COLO829 (cell line): ENCODE results near the gene FAM186B.

Experiments
- DNase-seq: peaks from one replicate; pipeline ENCODE4 v3.0.0; 2012; ENCODE audit warnings: low spot score

Gene FAM186B

DNA sequence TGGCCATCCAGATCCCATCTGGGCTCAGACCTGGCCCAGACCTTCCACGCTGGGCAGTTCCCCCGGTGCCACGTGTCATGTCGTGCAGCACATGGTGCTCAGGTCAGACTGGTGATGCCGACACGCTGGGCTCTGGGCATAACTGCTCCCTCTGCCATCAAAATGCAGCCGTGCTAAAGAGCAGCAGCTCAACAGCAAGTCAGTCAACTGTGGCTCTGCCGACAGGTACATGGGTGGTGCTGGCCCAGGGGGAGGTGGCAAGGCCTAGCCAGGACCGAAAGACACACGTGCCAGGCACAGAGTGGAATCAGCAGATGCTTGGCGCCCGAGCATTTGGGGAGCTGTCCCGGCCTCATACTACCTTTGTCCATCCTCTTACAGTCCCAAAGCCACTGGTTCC is 39.1 kb downstream of the FAM186B start:
- no peak for DNase-seq

DNA sequence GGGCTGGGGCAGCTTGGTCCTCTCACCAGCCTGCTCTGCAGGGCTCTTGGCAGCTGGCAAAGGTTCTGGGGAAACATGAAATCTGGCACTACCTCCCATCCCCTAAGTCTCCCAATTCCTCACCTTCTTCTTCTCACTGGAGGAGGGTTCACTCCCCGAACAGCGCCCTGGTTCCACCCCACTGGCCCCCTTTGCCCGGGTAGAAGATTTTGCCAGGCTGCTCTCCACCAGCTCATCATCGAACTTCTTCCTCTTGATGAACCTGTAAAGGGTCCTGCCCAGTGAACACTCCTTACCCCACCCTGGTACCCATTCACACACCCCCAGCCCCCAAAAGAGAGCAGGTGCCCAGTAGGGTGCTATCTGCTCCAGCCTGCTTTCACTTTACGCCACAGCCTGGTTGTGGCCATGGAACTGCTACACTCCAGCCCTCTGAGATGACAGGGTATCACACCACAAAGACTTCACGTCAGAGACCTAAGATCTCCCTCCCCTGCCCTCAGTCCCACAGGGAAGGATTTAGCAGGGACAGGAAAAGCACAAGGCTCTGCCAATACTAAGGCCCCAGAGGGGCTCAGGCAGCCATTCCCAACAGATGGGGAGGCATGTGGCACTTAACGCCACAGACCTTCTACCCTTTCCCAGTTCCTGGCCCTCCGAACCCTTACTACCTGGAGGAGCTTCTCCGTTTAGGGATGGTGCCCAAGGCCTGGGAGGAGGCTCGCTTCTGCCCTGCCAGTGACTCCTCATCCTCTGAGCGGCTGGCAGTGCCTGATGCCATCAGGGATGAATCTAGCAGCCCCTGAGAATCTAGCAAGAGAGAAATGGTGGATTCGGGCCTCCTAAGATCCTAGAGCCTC is 39.8 kb downstream of the FAM186B start:
- DNase-seq: no peak

DNA sequence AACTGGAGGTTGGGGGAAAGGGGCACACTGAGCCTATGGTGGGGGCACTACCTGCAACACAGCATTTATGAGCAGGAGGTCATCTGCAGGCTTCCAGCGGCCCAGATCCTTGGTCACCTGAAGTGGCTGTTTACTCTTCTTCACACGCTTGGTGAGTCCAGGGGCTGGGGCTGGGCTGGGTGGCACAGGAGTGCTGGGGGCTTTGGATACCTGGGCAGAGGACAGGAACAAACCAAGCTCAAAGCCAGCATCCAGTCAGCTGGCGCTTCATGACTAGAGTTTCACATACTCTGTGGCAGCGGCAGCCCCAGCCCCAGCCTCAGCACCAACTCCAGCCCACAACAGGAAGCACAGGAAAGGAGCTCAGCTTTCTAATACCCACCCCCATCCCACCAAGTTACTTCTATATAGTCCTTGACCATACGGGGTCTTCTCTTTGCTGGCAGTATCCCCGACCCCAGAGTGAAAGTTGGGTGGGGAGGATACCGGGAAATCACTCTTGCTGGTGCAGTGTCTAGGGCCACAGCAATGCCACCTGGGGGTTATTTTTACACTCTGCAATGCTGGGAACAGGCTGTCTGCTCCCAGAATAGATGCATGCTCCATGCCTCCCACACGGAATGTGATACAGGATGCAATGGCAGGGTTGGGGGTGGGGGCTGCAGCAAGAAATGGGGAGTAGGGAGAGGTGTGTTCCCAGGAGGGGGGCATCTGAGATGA is 40.6 kb downstream of the FAM186B start:
- DNase-seq: no peak

DNA sequence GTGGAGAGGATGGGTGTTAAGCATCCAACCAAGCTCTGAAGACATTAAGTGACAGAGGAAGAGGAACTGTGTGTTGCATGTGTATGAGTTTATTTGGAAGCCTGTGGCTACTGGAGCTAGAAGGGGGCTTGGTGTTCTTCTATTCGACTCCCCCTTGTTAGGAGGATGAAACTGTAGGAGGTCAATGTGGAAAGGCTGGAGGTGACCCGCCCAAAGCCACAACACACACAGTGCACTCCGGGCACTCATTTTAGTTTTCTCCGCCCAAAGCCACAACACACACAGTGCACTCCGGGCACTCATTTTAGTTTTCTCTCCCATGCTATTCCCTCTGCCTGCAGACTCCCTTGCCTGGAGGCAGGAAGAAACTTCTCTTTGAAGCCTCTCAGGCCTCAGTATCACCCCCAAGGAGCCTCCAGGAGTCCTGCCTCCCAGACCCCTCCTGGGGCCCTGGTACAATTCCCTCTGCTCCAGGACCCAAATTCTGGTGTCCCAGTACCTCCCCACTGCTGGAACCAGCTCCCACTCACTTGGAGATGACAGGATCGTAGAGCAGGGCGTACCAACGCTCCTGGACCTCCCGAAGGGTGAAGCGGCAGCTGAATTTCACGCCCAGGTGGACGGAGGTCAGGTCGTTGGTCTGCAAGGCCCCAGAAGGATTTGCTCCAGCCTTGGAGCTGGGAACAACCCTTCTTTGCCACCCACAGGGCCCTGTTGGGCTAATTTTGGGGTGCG is 41.3 kb downstream of the FAM186B start:
- DNase-seq: no peak

DNA sequence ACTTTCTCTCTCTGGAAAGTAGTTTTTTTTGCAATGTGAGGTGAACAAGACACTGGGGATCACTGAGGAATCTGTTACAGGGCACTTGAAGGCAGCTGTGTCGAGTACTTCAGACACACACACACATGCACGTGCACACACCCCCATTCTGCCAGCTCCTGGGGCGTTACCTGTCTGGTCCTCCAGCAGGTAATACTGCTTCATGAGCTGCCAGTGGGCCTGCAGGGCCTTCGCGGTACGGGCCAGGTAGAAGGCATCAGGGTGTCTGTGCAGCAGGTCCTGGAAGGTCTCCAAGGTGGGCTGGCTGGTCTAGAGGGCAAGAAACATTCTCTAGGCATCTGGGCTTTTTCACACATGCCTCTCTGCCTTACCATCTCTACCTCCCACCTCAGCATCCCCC is 42.6 kb downstream of the FAM186B start:
- no peak for DNase-seq

DNA sequence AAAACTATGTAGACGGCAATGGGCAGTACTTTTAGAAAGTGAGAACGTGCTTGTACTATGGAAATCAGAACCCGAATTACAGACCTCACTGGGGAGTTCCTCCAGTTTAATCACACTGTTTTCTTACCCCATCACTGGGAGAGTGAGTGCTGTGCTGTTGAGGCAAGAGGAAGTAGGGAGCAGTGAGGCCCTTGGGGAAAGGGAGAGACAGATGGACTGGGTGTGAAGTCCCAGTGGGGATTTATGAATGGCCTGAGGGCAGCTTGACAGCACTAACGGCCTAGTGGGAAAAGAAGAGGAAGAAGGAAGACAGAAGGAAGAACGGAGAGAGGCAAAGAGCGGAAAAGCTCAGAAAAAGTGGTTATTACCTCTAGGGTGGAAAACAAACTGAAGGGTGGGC is 43.2 kb downstream of the FAM186B start:
- DNase-seq: no peak

DNA sequence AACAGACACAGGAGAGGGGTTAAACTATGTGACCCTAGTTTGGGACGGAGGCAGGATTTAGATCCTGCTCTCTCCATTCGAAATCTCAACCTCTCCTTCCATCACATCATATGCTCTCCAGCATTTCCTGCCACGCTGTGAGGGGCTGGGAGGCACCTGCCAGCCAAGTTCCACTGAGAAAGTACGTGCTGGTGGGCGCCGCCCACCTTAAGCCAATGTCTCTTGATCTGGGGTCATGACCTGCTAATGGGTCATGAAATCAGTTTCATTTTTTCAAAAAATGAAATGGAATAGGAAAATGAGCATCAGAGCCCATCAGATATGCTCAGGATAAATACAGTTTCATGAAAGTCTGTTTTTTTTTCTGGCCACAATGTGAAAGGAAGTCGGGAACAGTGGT is 44.7 kb downstream of the FAM186B start:
- no peak for DNase-seq

DNA sequence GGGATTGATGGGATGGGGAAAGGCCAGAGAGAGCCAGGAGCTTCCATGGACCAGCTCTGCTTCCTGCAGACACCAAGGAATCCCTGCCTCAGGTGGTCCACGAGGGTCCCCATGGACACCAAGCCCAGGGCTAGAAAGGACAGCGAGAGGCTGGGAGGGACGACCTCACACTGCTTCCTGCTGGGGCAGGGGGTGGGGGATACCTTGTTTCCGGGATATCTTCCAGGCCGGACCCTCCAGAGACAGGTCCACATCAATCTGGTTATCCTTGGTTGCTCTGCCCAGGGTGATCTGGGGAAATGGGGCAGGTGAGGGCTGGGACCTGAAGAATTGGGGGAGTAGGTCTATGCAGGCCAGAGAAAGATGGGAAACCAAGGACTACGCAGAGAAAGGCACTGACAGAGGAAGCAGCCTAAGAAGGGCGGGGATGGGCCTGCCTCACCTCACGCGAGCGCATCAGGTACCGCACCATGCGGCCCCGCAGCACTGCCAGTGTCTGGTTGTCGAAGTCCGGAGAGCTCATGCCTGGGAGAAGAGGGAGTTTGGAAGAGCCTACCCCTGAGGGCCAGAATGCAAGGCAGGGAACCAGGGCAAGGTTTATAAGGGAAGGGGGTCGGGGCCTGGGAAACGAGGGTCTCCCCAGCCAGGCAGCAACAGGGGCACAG is 46.3 kb downstream of the FAM186B start:
- no peak for DNase-seq

DNA sequence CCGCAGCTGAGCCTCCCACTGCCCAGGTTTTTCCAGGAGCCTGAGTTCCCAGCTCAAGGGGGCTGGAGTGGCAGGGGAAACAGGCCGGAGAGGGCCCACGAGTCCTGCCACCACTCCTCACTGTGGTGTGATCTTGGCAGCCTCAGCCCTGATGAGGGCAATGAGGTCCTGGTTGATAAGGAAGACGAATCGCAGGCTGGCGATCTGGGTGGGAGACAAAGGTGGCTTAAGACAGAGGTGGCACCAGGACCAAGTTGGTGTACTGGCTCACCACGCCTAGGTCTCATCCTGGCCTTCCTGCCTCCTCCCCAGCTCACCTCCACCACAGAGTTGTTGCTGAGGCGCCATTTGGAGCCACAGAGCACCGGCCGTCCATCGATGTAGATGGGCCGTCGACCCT is 46.9 kb downstream of the FAM186B start:
- DNase-seq: no peak

DNA sequence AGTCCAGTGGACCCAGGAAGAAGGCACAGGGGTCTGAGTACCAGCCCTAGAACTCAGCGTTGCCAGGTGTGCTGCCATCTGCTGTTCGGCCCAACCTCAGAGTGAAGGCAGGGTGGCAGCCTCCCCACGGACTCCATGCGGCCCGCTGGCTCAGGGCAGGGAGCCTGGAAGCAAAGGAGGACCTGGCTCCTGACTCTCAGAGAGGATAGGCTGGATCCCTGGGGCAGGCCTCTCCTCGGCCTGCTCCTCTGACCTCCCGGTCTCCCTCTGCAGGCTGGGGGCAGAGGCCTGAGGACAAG is 47.6 kb downstream of the FAM186B start:
- DNase-seq: no peak

DNA sequence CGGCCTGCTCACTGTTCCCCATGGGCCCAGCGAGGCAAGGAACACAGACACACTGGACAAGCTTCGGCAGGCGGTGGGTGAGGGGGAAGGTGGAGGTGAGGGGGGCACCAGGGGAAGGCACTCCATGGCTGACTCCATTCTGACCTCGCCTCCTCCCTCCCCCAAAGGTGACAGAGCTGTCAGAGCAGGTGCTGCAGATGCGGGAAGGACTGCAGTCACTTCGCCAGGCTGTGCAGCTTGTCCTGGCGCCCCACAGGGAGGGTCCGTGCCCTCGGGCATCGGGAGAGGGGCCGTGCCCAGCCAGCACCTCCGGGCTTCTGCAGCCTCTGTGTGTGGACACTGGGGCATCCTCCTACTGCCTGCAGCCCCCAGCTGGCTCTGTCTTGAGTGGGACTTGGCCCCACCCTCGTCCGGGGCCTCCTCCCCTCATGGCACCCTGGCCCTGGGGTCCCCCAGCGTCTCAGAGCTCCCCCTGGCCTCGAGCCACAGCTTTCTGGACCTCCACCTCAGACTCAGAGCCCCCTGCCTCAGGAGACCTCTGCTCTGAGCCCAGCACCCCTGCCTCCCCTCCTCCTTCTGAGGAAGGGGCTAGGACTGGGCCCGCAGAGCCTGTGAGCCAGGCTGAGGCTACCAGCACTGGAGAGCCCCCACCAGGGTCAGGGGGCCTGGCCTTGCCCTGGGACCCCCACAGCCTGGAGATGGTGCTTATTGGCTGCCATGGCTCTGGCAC is 48.1 kb downstream of the FAM186B start:
- no peak for DNase-seq

DNA sequence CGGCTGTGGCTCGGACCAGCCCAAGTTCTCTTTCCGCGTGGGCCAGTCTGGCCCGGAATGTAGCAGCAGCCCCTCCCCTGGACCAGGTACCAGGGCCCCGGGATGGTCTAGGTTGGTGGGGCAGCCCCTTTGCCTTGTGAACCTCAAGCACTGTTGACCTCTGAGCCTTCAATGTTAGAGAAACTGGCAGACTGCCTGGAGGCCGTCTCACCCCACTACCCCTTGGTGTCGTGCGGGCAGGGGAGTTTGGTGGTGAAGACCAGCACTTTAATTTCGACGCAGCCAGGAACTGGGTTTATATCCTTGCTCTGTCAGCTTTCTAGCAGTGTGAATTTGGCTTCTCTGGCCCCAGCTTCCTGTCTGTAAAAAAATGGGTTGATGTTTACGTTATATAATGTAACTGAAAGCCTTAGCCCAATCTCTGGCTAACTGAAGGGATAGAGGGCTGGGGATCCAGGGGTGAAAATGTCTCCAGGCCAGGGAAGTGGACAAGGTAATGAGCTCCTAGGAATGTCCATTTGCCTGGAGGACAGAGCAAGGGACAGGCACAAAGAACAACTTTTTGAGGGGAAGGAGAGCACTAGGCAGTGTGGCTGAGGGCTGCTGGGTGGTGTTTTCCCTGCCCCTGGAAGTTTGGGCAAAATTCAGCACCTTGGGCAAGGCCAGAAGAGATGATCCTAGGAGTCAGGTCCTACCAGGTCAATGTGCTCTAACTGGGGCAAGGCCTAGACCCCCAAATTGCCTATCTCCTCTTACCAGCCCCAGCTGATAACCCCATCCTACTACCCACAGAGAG is 48.9 kb downstream of the FAM186B start:
- no peak for DNase-seq

DNA sequence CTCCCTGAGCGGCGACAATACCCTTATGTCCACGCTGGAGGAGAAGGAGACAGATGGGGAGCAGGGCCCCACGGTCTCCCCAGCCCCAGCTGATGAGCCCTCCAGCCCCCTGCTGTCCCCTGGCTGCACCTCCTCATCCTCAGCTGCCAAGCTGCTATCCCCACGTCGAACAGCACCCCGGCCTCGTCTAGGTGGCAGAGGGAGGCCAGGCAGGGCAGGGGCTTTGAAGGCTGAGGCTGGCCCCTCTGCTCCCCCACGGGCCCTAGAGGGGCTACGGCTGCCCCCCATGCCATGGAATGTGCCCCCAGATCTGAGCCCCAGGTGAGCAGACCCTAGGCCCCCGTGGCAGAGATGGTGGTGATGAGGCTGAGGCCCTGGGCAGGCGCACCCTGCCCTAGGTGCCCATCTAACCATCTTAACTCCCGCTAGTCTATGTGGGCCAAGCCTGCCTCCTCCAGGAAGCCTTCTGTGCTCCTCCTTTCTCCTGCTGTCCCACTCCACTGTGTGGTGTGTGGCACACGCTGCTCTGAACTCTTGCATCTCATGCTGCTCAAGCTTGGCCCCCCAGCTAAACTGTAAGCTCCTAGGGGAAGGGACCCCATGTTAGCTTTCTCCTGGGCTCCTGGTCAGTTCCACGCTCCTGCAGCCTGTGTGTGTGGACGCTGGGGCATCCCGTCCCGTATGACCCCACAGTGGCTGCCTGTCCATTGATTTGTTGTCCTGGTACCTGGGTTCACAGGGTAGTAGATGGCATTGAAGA is 49.6 kb downstream of the FAM186B start:
- no peak for DNase-seq

DNA sequence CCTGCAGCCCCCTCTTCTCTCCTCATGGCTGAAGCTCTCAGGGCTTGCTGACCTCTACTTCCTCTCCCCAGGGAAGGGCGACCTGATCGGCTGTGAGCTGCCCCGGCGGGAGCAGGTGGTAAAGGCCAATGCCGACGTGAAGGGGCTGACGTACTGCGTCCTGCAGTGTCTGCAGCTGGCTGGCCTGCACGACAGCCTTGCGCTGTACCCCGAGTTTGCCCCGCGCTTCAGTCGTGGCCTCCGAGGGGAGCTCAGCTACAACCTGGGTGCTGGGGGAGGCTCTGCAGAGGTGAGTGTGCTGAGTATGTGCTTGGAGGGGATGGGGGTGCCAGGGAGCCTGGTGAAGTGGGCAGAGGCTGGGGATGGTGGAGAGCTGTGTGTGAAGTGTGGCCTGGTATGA is 51.2 kb downstream of the FAM186B start:
- DNase-seq: no peak

DNA sequence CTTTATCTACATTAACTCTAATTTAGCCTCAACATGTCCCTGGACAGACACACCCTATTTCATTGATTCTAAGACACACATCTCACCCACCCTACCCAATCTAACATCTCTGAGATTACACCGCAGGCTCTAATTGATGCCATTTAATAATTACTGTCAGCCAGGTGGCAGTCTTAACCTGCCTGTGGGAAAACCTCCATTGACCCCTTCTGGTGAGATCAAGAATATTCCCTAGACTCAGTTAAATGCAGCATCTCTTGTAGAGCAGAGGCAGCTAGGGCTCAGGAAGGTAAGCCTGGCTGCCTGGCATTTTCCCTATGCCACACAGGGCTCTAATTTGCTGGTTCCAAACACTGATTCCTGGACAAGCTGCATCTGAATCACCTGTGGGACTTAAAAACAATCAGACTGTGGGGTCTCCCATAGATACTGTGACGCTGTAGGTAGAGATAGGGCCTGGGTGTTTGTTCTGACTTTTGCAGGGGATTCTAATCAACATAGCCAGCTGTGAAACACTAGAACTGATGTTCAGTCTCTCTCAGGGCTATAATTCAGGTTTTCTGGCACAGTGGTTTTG is 51.8 kb downstream of the FAM186B start:
- no peak for DNase-seq

DNA sequence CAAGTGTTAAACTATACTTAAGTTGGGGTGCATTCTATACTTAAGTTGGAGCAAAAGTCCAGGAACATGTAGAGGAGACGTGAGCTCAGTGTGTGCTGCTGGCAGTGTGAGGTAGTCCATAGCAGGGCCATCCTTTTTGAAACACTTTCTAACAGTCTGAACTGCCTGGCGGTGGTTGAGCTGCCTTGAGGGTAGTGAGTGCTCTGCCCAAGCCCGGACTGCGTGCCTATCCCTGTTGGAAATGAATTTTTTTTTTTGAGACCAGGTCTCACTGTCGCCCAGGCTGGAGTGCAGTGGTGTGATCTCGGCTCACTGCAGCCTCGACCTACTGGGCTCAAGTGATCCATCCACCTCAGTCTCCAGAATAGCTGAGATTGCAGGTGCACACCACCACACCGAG is 52.5 kb downstream of the FAM186B start:
- DNase-seq: no peak

DNA sequence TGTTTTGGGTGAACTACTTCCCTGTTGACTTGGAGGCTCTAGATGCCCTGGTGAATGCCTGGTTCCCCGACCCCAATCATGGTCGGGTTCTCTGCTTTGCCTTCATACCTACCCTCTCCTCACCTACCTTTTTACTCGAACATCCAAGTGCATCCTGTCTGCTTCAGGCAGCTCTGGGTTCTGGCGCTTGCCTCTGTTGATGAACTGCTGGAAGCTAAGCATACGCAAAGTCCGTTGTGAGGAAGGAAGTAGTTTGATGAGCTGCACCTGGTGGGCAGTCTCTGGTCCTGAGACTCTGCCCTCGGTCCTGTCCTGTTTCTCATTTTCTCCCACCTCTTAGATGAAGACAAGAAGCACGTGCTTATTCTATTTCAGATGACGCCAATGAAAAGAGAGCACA is 53.0 kb downstream of the FAM186B start:
- DNase-seq: no peak

DNA sequence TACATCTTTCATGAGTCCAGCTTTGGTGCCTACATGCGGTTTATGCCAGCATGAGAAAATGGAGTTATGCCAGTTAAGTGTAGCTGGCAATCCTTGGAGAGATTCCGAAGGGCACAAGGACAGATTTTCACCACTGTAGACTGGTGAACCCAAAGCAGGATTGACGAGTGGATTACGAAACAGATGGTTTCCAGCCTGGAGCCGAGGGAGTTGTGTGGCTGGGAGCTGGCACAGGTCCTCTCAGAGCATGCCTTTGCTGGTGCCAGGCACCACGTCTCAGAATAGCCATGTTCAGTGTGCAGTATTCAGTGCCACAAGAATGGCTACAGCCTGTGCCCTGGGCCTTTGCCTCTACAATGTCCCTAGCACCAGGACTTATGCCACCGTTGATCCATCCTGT is 53.4 kb downstream of the FAM186B start:
- no peak for DNase-seq

DNA sequence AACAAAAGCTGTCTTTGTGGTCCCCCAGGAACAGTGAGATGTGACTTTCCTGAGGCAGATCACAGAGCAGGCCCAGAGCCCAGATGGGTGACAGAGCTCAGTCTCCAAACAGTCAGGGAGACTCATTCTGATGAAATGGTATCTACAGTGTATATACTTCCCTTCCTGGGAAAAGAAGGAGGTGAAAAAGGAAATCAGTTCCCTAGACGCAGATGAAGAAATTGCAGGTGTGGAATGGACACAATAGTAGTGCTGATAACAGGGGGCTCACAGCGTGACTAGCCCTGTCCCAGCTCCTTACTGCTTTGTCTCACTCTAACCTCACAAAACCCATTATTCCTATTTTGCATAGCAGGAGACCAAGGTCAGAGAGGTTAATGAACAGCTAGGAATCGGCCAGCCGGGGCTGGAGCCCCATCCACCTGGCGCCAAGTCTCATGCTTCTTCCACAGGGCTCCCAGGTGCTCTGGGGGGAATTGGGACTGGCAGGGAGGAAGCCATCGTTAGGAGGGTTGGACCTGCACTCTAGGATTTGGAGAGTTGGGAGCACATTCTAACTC is 54.7 kb downstream of the FAM186B start:
- DNase-seq: no peak
